Lower leg skin (tissue), 3 donors: Measurements from ENCODE around the gene GNB1L.

Experiments
- CTCF ChIP-seq, 3 donors: fragments of 450-650 bp; IDR thresholded peaks; one replicate each; pipeline ENCODE4 v1.5.1; 2016; ENCODE audit warnings: antibody characterized with exemption in 3 of 3, mild to moderate bottlenecking in 3 of 3, moderate library complexity in 2 of 3
- POLR2A ChIP-seq, 2 donors: fragments of 450-650 bp; IDR thresholded peaks; one replicate each; pipeline ENCODE4 v1.6.1; 2016 to 2017; ENCODE audit warnings: antibody characterized with exemption in 2 of 2, mild to moderate bottlenecking in 1 of 2, moderate library complexity in 1 of 2

DNA sequence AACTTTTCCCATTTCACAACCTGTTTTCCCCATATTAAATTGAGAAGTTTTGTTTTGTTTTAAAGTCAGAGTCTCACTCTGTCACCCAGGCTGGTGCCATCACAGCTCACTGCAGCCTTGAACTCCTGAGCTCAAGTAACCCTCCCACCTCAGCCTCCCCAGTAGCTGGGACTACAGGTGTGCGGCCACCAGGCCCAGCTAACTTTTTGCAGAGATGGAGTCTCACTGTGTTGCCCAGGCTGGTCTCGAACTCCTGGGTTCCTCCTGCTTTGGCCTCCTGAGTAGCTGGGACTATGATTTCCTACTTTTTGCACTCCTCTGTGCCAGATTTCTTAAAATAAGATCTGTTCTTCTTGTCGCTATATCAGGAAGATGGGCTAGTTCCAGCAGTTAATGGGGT, 44.9 kb downstream of the GNB1L start:
- TF ChIP-seq CTCF (IDR thresholded peaks at IDR 0.05) (no peak), POLR2A (IDR thresholded peaks at IDR 0.05) (no peak)
